ENCODE results near the gene ANKFY1.

Gene ANKFY1

GRCh38 chr17:4118015-4118743 lies 145.6 kb downstream of the ANKFY1 start:
- DNase-seq (ENCODE audit: low read depth in 2 of 2): no peak

GRCh38 chr17:4116516-4116915 lies 147.3 kb downstream of the ANKFY1 start:
- no peak for DNase-seq (ENCODE audit: low read depth in 2 of 2)

Data from fibroblast of skin of left biceps (primary cell).